Gastroesophageal sphincter (tissue), 3 donors: Measurements from ENCODE around the gene PLA2G2F.

Experiments used
- EP300 ChIP-seq: sonication (generic); formaldehyde crosslinking; IDR thresholded peaks from one replicate; pipeline ENCODE4 v1.6.1; 2017; ENCODE audit warnings: antibody characterized with exemption, mild to moderate bottlenecking
- POLR2A ChIP-seq, 2 donors: fragments of 450-650 bp; IDR thresholded peaks; one replicate each; pipeline ENCODE4 v1.6.1; 2017; ENCODE audit warnings: antibody characterized with exemption in 2 of 2, mild to moderate bottlenecking in 2 of 2, moderate library complexity in 1 of 2
- POLR2AphosphoS5 ChIP-seq: sonication (generic); formaldehyde crosslinking; IDR thresholded peaks from one replicate; pipeline ENCODE4 v1.6.1; 2017; ENCODE audit warnings: antibody characterized with exemption
- TF ChIP-seq, protein P1 (sequence below), 4 experiments: fragments of 200-600 bp in 2 of 4; fragments of 450-650 bp in 2 of 4; sonication (generic) in 1 of 4; IDR thresholded peaks; one replicate each; pipeline ENCODE4 v1.5.1; 2017 to 2019; ENCODE audit warnings: antibody characterized with exemption in 4 of 4, mild to moderate bottlenecking in 2 of 4, moderate library complexity in 2 of 4

DNA sequence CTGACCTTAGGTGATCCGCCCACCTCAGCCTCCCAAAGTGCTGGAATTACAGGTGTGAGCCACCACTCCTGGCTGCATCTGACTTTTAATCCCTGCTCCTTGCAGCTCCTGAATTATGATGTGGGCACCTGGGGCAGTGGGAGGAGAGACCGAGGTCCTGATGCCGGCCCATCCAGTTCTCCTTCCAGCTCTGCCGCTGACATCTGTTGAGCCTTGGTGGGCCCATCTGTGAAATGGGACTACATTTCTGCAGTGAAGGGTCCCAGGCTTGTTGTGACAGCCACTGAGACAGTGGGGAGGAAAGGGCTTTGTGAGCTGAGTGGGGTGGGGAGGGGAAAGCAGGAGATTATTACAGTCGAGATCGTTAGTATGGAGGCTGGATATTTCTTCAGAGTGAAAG lies 11.8 kb downstream of the PLA2G2F start:
- TF ChIP-seq, protein P1, sequence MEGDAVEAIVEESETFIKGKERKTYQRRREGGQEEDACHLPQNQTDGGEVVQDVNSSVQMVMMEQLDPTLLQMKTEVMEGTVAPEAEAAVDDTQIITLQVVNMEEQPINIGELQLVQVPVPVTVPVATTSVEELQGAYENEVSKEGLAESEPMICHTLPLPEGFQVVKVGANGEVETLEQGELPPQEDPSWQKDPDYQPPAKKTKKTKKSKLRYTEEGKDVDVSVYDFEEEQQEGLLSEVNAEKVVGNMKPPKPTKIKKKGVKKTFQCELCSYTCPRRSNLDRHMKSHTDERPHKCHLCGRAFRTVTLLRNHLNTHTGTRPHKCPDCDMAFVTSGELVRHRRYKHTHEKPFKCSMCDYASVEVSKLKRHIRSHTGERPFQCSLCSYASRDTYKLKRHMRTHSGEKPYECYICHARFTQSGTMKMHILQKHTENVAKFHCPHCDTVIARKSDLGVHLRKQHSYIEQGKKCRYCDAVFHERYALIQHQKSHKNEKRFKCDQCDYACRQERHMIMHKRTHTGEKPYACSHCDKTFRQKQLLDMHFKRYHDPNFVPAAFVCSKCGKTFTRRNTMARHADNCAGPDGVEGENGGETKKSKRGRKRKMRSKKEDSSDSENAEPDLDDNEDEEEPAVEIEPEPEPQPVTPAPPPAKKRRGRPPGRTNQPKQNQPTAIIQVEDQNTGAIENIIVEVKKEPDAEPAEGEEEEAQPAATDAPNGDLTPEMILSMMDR (IDR thresholded peaks at IDR 0.05) = no peak
- TF ChIP-seq POLR2AphosphoS5 (no peak), POLR2A (IDR thresholded peaks at IDR 0.05) (no peak), EP300 (no peak)
